Measurements from ENCODE around the gene CHRNB2. TPM values are rescaled to one million over a fixed set of nuclear protein-coding genes. Genes with fewer than 3 reads are reported as not detected.
A peak's percentile ranks its signal among the peaks of the same experiment; 100 is the strongest.

The CHRNB2 gene
- total and polyA plus RNA-seq, 8 donors, result under 0.01 to 0.38 (median 0.25) TPM; not detected in 4

GRCh38 chr1:154539486-154540483 is 27.8 kb upstream of the CHRNB2 start:
- Histone ChIP-seq H3K27ac (no peak overlapping the region), H3K9me3 (no peaks in the 10 kb centered on the region), H3K4me3 (no peak overlapping the region), H3K36me3 (no peaks in the 10 kb centered on the region), H3K4me1 (no peaks in the 10 kb centered on the region), H3K27me3 (no peaks in the 10 kb centered on the region)
- intact Hi-C loops (cut with DNase I; ENCODE audit: low total_unique reads), result loop anchor here (5.0 kb wide), 1 partner anchor 57 kb away; no protein-coding TSS in a partner anchor
- no peak for DNase-seq
- 63 to 75% (median 71%) methylated on average over 9 of the region's 9 CpGs for WGBS, 5 donors
- TF ChIP-seq EP300 (IDR thresholded peaks at IDR 0.05) (no peak), POLR2A (IDR thresholded peaks at IDR 0.05) (no peak), CTCF (IDR thresholded peaks at IDR 0.05) (no peak), POLR2AphosphoS5 (IDR thresholded peaks at IDR 0.05) (no peak)

- no peak for DNase-seq
- H3K4me1 ChIP-seq, result no peaks in the 10 kb centered on the region
- intact Hi-C loops (cut with DNase I; ENCODE audit: low total_unique reads), result loop anchor here (5.0 kb wide), 1 partner anchor 59 kb away; no protein-coding TSS in a partner anchor
- TF ChIP-seq CTCF (IDR thresholded peaks at IDR 0.05) (no peak), EP300 (IDR thresholded peaks at IDR 0.05) (no peak), POLR2A (IDR thresholded peaks at IDR 0.05) (no peak), POLR2AphosphoS5 (IDR thresholded peaks at IDR 0.05) (no peak)
- H3K27ac ChIP-seq, result no peak overlapping the region
- WGBS, 5 donors, result 50 to 62% (median 60%) methylated on average over 6 of the region's 6 CpGs
- no peaks in the 10 kb centered on the region for H3K36me3 ChIP-seq
- no peaks in the 10 kb centered on the region for H3K9me3 ChIP-seq
- H3K27me3 ChIP-seq, result no peaks in the 10 kb centered on the region
- H3K4me3 ChIP-seq, result no peak overlapping the region
Observed at GRCh38 chr1:154541231-154541630, 26.3 kb upstream of the CHRNB2 start.

- Histone ChIP-seq H3K36me3 (peaks cover 27 to 32% (median 29%) of the 10 kb centered on the region in 4 donors), H3K9me3 (no peaks in the 10 kb centered on the region), H3K27ac (no peak overlapping the region), H3K4me3 (no peak overlapping the region), H3K4me1 (peaks cover 11 to 41% (median 29%) of the 10 kb centered on the region in 4 donors), H3K27me3 (no peaks in the 10 kb centered on the region)
- TF ChIP-seq EP300 (IDR thresholded peaks at IDR 0.05) (no peak), POLR2AphosphoS5 (IDR thresholded peaks at IDR 0.05) (peak in 1 of 3 donors; percentile 11), CTCF (IDR thresholded peaks at IDR 0.05) (peak in 5 of 7 experiments; percentile 29 to 79 (median 52)), POLR2A (IDR thresholded peaks at IDR 0.05) (no peak)
- WGBS, 5 donors, result 76 to 80% (median 79%) methylated on average over 13 of the region's 13 CpGs
- intact Hi-C loops (cut with DNase I; ENCODE audit: low total_unique reads), result no loop called here
- DNase-seq, result peak; percentile 51 to 79
Observed at GRCh38 chr1:154546264-154547063, 21.1 kb upstream of the CHRNB2 start.

Data from stomach (tissue), 9 donors.